ENCODE results near the gene MYO18A. TPM values are rescaled to one million over a fixed set of nuclear protein-coding genes. Genes with fewer than 3 reads are reported as not detected.

The MYO18A gene
- total RNA-seq, 1 donor from 2014 or later = 11.6 TPM

DNA sequence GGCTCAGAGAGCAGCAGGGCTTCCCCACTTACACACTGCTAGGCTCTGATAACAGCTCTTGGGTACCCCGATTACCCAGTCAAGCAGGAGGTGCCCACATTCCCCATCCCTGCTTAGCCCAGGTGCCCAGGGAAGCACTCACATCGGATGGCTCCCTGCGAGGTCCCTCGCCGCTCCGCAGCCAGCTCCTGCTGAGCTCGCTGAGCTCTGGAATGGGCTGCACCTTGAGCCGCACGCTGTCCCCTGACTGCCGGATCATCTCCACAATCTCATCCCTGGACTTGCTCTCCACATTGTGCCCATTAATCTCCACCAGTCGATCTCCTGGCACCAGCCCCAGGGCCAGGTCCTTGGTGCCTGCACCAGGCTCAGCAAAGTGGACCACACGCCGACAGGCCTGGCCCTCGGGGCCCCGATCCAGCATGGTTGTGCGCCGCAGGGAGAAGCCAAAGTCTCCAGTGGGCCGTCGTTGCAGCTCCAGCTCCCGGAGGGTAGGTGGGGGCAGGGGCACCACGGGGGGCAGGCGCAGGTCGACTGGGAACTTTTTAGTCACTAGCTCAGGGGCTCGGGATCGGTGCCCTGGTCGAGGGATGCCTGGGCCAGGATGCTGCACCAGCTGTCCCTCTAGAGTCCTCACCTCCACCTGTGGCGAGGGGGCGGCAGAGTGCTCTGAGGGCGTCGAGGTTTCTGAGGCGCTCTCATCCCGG lies 14.2 kb downstream of the MYO18A start:
- H3K4me3 Mint-ChIP-seq = no peak overlapping the region
- Histone ChIP-seq H3K9ac (no peak overlapping the region), H3K4me3 (no peak overlapping the region), H3K9me3 (ENCODE audit: low read depth) (no peaks in the 10 kb centered on the region), H3F3A (ENCODE audit: low read depth) (no peaks in the 10 kb centered on the region), H4K20me1 (ENCODE audit: low read depth) (peaks cover 26% of the 10 kb centered on the region), H3K27ac (no peak overlapping the region), H3K4me2 (no peak overlapping the region), H2AFZ (replicated peaks) (no peak overlapping the region), H3K4me1 (peaks cover 10% of the 10 kb centered on the region), H3K27me3 (no peaks in the 10 kb centered on the region), H3K36me3 (no peaks in the 10 kb centered on the region), H3K79me2 (ENCODE audit: low read depth) (peaks cover 11% of the 10 kb centered on the region)
- H3K4me1 Mint-ChIP-seq = peaks cover 12% of the 10 kb centered on the region
- H3K27me3 Mint-ChIP-seq (ENCODE audit: insufficient read depth, low read depth) = no peaks in the 10 kb centered on the region
- no peak for TF ChIP-seq EZH2phosphoT487 (IDR thresholded peaks at IDR 0.05)
- TF ChIP-seq, protein P1, sequence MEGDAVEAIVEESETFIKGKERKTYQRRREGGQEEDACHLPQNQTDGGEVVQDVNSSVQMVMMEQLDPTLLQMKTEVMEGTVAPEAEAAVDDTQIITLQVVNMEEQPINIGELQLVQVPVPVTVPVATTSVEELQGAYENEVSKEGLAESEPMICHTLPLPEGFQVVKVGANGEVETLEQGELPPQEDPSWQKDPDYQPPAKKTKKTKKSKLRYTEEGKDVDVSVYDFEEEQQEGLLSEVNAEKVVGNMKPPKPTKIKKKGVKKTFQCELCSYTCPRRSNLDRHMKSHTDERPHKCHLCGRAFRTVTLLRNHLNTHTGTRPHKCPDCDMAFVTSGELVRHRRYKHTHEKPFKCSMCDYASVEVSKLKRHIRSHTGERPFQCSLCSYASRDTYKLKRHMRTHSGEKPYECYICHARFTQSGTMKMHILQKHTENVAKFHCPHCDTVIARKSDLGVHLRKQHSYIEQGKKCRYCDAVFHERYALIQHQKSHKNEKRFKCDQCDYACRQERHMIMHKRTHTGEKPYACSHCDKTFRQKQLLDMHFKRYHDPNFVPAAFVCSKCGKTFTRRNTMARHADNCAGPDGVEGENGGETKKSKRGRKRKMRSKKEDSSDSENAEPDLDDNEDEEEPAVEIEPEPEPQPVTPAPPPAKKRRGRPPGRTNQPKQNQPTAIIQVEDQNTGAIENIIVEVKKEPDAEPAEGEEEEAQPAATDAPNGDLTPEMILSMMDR (IDR thresholded peaks at IDR 0.05) = no peak
- no peak for TF ChIP-seq EZH2 (IDR thresholded peaks at IDR 0.05)
- DNase-seq (ENCODE audit: low spot score) = no peak
- peaks cover 16% of the 10 kb centered on the region for H3K36me3 Mint-ChIP-seq
- H3K27ac Mint-ChIP-seq = no peak overlapping the region
- H3K9me3 Mint-ChIP-seq = no peaks in the 10 kb centered on the region

DNA sequence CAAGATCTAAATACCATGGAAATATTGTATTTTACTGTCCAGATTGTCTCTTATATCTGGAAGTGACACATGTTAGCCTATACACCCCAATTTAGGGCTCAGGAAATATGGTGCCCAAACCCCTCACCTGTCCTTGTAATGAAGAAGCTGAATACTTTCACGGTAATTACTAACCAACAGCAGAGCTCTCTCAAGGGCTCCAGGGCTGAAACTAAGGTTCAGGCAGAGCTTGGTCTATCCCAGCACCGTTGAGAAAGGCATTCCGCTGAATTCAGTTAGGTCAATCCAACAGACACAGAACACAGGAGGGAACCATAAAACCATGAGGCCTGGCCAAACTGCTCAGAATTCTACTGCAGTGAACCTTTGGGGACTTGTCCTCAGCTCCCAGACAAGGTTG lies 14.9 kb downstream of the MYO18A start:
- H3K79me2 ChIP-seq (ENCODE audit: low read depth) = peaks cover 6% of the 10 kb centered on the region
- Mint-ChIP-seq H3K36me3 (peaks cover 11% of the 10 kb centered on the region), H3K4me1 (peaks cover 12% of the 10 kb centered on the region), H3K9me3 (no peaks in the 10 kb centered on the region), H3K27ac (no peak overlapping the region), H3K27me3 (ENCODE audit: insufficient read depth, low read depth) (no peaks in the 10 kb centered on the region), H3K4me3 (no peak overlapping the region)
- no peaks in the 10 kb centered on the region for H3F3A ChIP-seq (ENCODE audit: low read depth)
- TF ChIP-seq, protein P1 (IDR thresholded peaks at IDR 0.05) = no peak
- no peak for TF ChIP-seq EZH2 (IDR thresholded peaks at IDR 0.05)
- H3K9me3 ChIP-seq (ENCODE audit: low read depth) = no peaks in the 10 kb centered on the region
- H3K27ac ChIP-seq = no peak overlapping the region
- peaks cover 10% of the 10 kb centered on the region for H3K4me1 ChIP-seq
- no peaks in the 10 kb centered on the region for H3K36me3 ChIP-seq
- no peak overlapping the region for H3K4me2 ChIP-seq
- H3K4me3 ChIP-seq = no peak overlapping the region
- no peak for DNase-seq (ENCODE audit: low spot score)
- H2AFZ ChIP-seq (replicated peaks) = no peak overlapping the region
- no peaks in the 10 kb centered on the region for H3K27me3 ChIP-seq
- peaks cover 19% of the 10 kb centered on the region for H4K20me1 ChIP-seq (ENCODE audit: low read depth)
- H3K9ac ChIP-seq = no peak overlapping the region

DNA sequence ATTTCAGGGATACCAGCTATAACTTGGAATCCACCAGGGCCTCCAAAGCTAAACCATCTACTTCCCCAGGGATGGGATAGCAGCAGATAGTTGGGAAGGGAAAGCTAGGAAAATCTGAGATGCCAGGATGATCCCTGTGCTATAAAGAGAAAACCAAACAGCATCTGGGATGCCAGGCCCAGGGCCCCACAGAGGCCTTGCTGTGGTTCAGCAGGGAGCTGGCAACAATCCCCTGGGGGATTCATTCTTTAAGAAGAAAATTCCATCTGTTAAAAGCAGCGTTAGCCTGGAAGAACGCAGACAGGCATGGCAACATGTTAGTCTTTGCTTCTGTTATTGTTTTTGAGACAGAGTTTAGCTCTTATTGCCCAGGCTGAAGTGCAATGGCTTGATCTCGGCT lies 16.6 kb downstream of the MYO18A start:
- H3K4me1 ChIP-seq = peaks cover 9% of the 10 kb centered on the region

More for the DNA sequence above, 16.6 kb downstream of the MYO18A start:
- Mint-ChIP-seq H3K27me3 (ENCODE audit: insufficient read depth, low read depth) (peaks cover 2% of the 10 kb centered on the region), H3K9me3 (no peaks in the 10 kb centered on the region), H3K27ac (no peak overlapping the region), H3K4me3 (no peak overlapping the region), H3K4me1 (peaks cover 11% of the 10 kb centered on the region), H3K36me3 (peaks cover 9% of the 10 kb centered on the region)
- H3K9ac ChIP-seq = no peak overlapping the region
- H2AFZ ChIP-seq (replicated peaks) = no peak overlapping the region
- H4K20me1 ChIP-seq (ENCODE audit: low read depth) = peaks cover 18% of the 10 kb centered on the region
- no peaks in the 10 kb centered on the region for H3F3A ChIP-seq (ENCODE audit: low read depth)
- H3K4me2 ChIP-seq = no peak overlapping the region
- H3K27me3 ChIP-seq = no peaks in the 10 kb centered on the region
- no peak overlapping the region for H3K4me3 ChIP-seq
- no peaks in the 10 kb centered on the region for H3K9me3 ChIP-seq (ENCODE audit: low read depth)
- no peaks in the 10 kb centered on the region for H3K36me3 ChIP-seq
- no peak for DNase-seq (ENCODE audit: low spot score)
- H3K27ac ChIP-seq = no peak overlapping the region
- TF ChIP-seq EZH2phosphoT487 (IDR thresholded peaks at IDR 0.05) = no peak
- TF ChIP-seq, protein P1 (IDR thresholded peaks at IDR 0.05) = no peak
- no peak for TF ChIP-seq EZH2 (IDR thresholded peaks at IDR 0.05)
- H3K79me2 ChIP-seq (ENCODE audit: low read depth) = peaks cover 6% of the 10 kb centered on the region
